Cardiac muscle cell (in vitro differentiated cells and primary cell): ENCODE measurements around the gene TTC12. TPM values are rescaled to one million over a fixed set of nuclear protein-coding genes. Genes with fewer than 3 reads are reported as not detected.

Experiments
- DNase-seq, 2 donors: peaks; one replicate each; pipeline versions ENCODE4 v3.0.0 to v3.0.0-alpha.2; 2010 to 2017; ENCODE audit warnings: low read depth in 1 of 2, low spot score in 1 of 2
- H3K27ac ChIP-seq: fragments of 200-600 bp; sonication (generic); 2 replicates; pipeline ENCODE4 v1.5.1; 2016
- H3K27me3 ChIP-seq: fragments of 200-600 bp; sonication (generic); 2 replicates; pipeline ENCODE4 v1.6.0; 2016; ENCODE audit warnings: control low read depth
- H3K36me3 ChIP-seq: fragments of 200-600 bp; sonication (generic); 2 replicates; pipeline ENCODE4 v1.5.1; 2016; ENCODE audit warnings: control low read depth
- H3K4me1 ChIP-seq: fragments of 200-600 bp; sonication (generic); 2 replicates; pipeline ENCODE4 v1.8.1; 2017; ENCODE audit warnings: low read depth, mild to moderate bottlenecking, mixed run types
- H3K4me3 ChIP-seq: fragments of 200-600 bp; sonication (generic); 2 replicates; pipeline ENCODE4 v1.5.1; 2016; ENCODE audit warnings: mild to moderate bottlenecking
- H3K9me3 ChIP-seq: fragments of 200-600 bp; sonication (generic); 2 replicates; pipeline ENCODE4 v1.5.1; 2017; ENCODE audit warnings: low read depth, mild to moderate bottlenecking, control low read depth
- CTCF ChIP-seq: IDR thresholded peaks from 2 replicates; pipeline ENCODE4 v1.5.1; 2012; ENCODE audit warnings: low read depth, mild to moderate bottlenecking, low read length
- polyA plus RNA-seq: library from polyadenylated mRNA; unstranded; fragments of >200 nt; fragmentation: Nextera tagmentation; extraction: Ambion mirVana; gene quantifications from 2 replicates; pipeline ENCODE4 v1.2.1, GENCODE V29; 2016
- total RNA-seq: library from RNA; depleted of rRNA; stranded (reverse); fragments of >200 nt; gene quantifications from 2 replicates; pipeline ENCODE4 v1.2.3, GENCODE V29; 2016

Gene TTC12
- total and polyA plus RNA-seq, 2 experiments from 2014 or later = 19.4 to 30.5 TPM

- no peak for TF ChIP-seq CTCF
- Histone ChIP-seq H3K4me3 (no peak overlapping the region), H3K27me3 (no peaks in the 10 kb centered on the region), H3K36me3 (no peaks in the 10 kb centered on the region), H3K9me3 (no peaks in the 10 kb centered on the region), H3K4me1 (no peaks in the 10 kb centered on the region), H3K27ac (no peak overlapping the region)
- DNase-seq = no peak
Observed at GRCh38 chr11:113317339-113317738, 3.0 kb downstream of the TTC12 start.

- TF ChIP-seq CTCF = no peak
- Histone ChIP-seq H3K36me3 (peaks cover 4% of the 10 kb centered on the region), H3K4me1 (no peaks in the 10 kb centered on the region), H3K9me3 (no peaks in the 10 kb centered on the region), H3K27me3 (no peaks in the 10 kb centered on the region), H3K4me3 (no peak overlapping the region), H3K27ac (no peak overlapping the region)
- no peak for DNase-seq
Observed at GRCh38 chr11:113319085-113319484, 4.7 kb downstream of the TTC12 start.

- Histone ChIP-seq H3K27ac (no peak overlapping the region), H3K27me3 (no peaks in the 10 kb centered on the region), H3K4me1 (no peaks in the 10 kb centered on the region), H3K4me3 (no peak overlapping the region), H3K36me3 (peaks cover 9% of the 10 kb centered on the region), H3K9me3 (no peaks in the 10 kb centered on the region)
- DNase-seq = no peak
- no peak for TF ChIP-seq CTCF
Observed at GRCh38 chr11:113322158-113322557, 7.8 kb downstream of the TTC12 start.

- Histone ChIP-seq H3K4me1 (no peaks in the 10 kb centered on the region), H3K27me3 (no peaks in the 10 kb centered on the region), H3K36me3 (peaks cover 9% of the 10 kb centered on the region), H3K9me3 (no peaks in the 10 kb centered on the region), H3K4me3 (no peak overlapping the region), H3K27ac (no peak overlapping the region)
- no peak for DNase-seq
- TF ChIP-seq CTCF = no peak
Observed at GRCh38 chr11:113324250-113324649, 9.9 kb downstream of the TTC12 start.

- H3K4me3 ChIP-seq = no peak overlapping the region
- peaks cover 5% of the 10 kb centered on the region for H3K36me3 ChIP-seq
- H3K4me1 ChIP-seq = peaks cover 16% of the 10 kb centered on the region
- TF ChIP-seq CTCF = no peak
- no peak overlapping the region for H3K27ac ChIP-seq
- DNase-seq = no peak
- no peaks in the 10 kb centered on the region for H3K27me3 ChIP-seq
- H3K9me3 ChIP-seq = no peaks in the 10 kb centered on the region
Observed at GRCh38 chr11:113329725-113330124, 15.3 kb downstream of the TTC12 start.

- H3K4me1 ChIP-seq = peaks cover 16% of the 10 kb centered on the region
- no peak for TF ChIP-seq CTCF
- peak overlapping the region; percentile 73 for H3K27ac ChIP-seq
- no peaks in the 10 kb centered on the region for H3K9me3 ChIP-seq
- H3K4me3 ChIP-seq = no peak overlapping the region
- DNase-seq = peak in 1 of 2 donors; percentile 31
- H3K36me3 ChIP-seq = no peaks in the 10 kb centered on the region
- no peaks in the 10 kb centered on the region for H3K27me3 ChIP-seq
Observed at GRCh38 chr11:113331441-113331840, 17.1 kb downstream of the TTC12 start.
